ENCODE results near the gene PTPN3. TPM values are rescaled to one million over a fixed set of nuclear protein-coding genes. Genes with fewer than 3 reads are reported as not detected.
"Not testable (repeated sequence)": the region's sequence is repeated elsewhere in the genome, so short reads cannot be mapped to it uniquely, and the experiment has no call there.

PTPN3 gene
- total RNA-seq, 2 experiments from 2014 or later, result 0.58 to 1.3 TPM

DNA sequence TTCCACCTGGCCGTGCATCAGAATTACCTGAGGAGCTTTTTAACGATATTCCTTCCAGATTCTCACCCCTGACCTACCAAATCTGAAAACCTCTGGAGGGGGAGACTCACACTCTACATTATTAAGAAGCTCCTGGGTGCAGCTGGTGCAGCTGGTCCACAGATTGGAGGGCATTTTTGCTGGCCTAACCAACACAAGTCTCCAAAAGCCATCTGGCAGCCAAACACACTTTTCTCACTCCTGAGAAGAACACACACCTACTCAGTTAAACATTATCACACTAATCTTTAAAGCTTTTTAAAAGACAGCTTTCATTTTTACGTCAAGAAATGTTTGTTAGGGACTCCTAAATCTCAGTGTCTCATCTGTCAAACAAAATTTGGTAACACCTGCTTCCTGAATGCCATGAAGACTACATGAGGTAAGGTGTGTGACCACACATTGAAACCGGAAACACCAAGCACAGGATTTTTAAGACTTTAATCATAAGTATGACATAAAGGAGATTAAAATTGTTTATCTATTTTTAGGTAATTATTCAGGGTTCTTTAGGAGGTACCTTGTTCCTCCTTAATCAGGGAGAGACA is 14.2 kb upstream of the PTPN3 start:
- H3K27ac Mint-ChIP-seq, result no peak overlapping the region
- CTCF ChIA-PET, result no interaction called here
- H3K27me3 Mint-ChIP-seq, result peaks cover 9% of the 10 kb centered on the region
- POLR2A ChIA-PET, result no interaction called here
- DNase-seq (no peak), ATAC-seq (no peak)
- H3K9me3 Mint-ChIP-seq, result no peaks in the 10 kb centered on the region
- no peaks in the 10 kb centered on the region for H3K36me3 Mint-ChIP-seq (ENCODE audit: low read depth)
- TF ChIP-seq, protein P1, sequence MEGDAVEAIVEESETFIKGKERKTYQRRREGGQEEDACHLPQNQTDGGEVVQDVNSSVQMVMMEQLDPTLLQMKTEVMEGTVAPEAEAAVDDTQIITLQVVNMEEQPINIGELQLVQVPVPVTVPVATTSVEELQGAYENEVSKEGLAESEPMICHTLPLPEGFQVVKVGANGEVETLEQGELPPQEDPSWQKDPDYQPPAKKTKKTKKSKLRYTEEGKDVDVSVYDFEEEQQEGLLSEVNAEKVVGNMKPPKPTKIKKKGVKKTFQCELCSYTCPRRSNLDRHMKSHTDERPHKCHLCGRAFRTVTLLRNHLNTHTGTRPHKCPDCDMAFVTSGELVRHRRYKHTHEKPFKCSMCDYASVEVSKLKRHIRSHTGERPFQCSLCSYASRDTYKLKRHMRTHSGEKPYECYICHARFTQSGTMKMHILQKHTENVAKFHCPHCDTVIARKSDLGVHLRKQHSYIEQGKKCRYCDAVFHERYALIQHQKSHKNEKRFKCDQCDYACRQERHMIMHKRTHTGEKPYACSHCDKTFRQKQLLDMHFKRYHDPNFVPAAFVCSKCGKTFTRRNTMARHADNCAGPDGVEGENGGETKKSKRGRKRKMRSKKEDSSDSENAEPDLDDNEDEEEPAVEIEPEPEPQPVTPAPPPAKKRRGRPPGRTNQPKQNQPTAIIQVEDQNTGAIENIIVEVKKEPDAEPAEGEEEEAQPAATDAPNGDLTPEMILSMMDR (IDR thresholded peaks at IDR 0.05), result no peak
- H3K4me3 Mint-ChIP-seq, result no peak overlapping the region
- intact Hi-C loops (cut with micrococcal nuclease), result no loop called here
- H3K4me1 Mint-ChIP-seq (ENCODE audit: low read depth), result no peaks in the 10 kb centered on the region

DNA sequence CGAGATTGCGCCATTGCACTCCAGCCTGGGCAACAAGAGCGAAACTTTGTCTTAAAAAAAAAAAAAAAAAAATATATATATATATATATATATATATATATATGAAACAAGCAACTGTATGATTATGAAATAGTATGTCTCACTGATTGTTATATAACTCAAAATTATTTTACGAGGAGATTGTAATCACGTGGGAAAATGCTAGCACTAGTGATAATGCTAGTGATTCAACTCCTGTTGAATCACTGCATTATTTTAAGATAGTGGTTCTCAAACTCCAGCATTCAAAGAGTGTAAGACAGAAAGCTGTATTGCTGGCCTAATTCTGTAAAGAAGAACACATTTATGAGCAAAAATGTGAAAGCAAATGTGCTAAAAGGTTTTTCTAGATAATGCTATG is 12.4 kb upstream of the PTPN3 start:
- Mint-ChIP-seq H3K4me1 (ENCODE audit: low read depth) (no peaks in the 10 kb centered on the region), H3K27ac (no peak overlapping the region), H3K27me3 (peaks cover 9% of the 10 kb centered on the region), H3K9me3 (no peaks in the 10 kb centered on the region), H3K4me3 (no peak overlapping the region), H3K36me3 (ENCODE audit: low read depth) (no peaks in the 10 kb centered on the region)
- TF ChIP-seq, protein P1 (IDR thresholded peaks at IDR 0.05), result no peak
- no peak for DNase-seq
- POLR2A ChIA-PET, result no interaction called here
- intact Hi-C loops (cut with micrococcal nuclease), result no loop called here
- ATAC-seq, result no peak
- CTCF ChIA-PET, result no interaction called here

DNA sequence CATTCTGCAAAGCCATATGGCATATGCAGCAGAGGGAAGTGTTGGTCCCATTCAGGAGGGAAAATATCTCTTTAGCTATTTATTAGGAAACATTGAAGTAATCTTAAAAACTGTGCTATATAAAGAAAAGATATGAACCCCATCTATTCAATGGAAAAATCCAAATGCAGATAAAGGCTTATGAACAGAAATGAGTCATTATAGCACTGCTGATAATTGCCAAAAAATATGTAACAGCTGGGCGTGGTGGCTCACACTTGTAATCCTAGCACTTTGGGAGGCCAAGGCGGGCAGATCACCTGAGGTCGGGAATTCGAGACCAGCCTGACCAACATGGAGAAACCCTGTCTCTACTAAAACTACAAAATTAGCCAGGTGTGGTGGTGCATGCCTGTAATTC is 11.9 kb upstream of the PTPN3 start:
- DNase-seq; intact Hi-C loops (cut with micrococcal nuclease); H3K9me3 Mint-ChIP-seq; H3K4me3 Mint-ChIP-seq; POLR2A ChIA-PET; H3K36me3 Mint-ChIP-seq (ENCODE audit: low read depth); H3K27ac Mint-ChIP-seq; H3K27me3 Mint-ChIP-seq; H3K4me1 Mint-ChIP-seq (ENCODE audit: low read depth); ATAC-seq: not testable (repeated sequence)
- CTCF ChIA-PET, result interaction anchor here (2.0 kb wide), 1 partner anchor 40 kb away, joined by 6 read pairs; no protein-coding TSS in a partner anchor

DNA sequence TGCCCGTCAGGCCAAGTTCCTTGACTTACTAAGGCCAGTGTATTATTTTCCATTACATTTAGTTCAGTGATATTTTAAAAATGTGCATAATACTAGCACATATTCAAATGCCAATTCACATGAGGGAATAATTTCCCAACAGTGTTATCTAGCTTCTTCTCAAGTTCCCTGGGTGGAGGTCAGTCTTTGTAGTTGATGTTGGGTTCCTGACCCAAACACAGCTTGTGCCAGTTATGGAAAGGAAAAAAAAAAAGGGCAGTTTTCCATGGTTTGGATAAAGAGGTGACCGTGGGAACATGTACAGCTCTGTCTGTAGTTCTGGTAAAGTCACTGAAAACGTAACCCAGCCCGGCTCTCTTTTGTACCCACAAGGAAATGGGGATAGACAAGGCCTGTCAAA is 11.5 kb upstream of the PTPN3 start:
- ChIA-PET CTCF (interaction anchor here (2.0 kb wide), 1 partner anchor 40 kb away, joined by 6 read pairs; no protein-coding TSS in a partner anchor), POLR2A (no interaction called here)
- Mint-ChIP-seq H3K27ac (no peak overlapping the region), H3K27me3 (peaks cover 8% of the 10 kb centered on the region), H3K9me3 (no peaks in the 10 kb centered on the region), H3K4me1 (ENCODE audit: low read depth) (no peaks in the 10 kb centered on the region), H3K4me3 (no peak overlapping the region), H3K36me3 (ENCODE audit: low read depth) (no peaks in the 10 kb centered on the region)
- intact Hi-C loops (cut with micrococcal nuclease), result no loop called here
- ATAC-seq (no peak), DNase-seq (no peak)
- TF ChIP-seq, protein P1 (IDR thresholded peaks at IDR 0.05), result no peak

DNA sequence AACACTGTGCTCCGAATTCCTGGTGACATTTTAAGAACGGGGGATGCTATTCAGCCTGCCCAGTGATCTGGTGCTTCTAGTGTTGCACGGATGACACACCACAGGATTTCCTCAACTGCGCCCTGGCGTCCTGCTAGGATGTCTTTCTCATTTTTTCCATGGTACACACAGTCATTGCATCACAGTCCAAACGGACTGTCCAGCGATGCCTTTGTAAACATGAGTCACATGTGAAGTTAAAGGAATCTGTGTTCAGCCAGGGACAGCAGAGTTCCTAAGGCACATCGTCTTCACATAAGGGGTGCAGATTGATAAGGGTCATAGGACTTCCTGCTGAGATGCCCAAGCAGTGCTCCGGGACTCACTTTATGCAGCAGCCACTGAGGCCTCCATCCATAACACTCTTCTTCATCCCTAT is 9.3 kb upstream of the PTPN3 start:
- no peaks in the 10 kb centered on the region for H3K9me3 Mint-ChIP-seq
- ATAC-seq (no peak), DNase-seq (no peak)
- no peaks in the 10 kb centered on the region for H3K4me1 Mint-ChIP-seq (ENCODE audit: low read depth)
- intact Hi-C loops (cut with micrococcal nuclease), result no loop called here
- TF ChIP-seq, protein P1 (IDR thresholded peaks at IDR 0.05), result no peak
- H3K4me3 Mint-ChIP-seq, result no peak overlapping the region
- ChIA-PET POLR2A (no interaction called here), CTCF (no interaction called here)
- H3K36me3 Mint-ChIP-seq (ENCODE audit: low read depth), result no peaks in the 10 kb centered on the region
- H3K27ac Mint-ChIP-seq, result no peak overlapping the region
- peaks cover 6% of the 10 kb centered on the region for H3K27me3 Mint-ChIP-seq
